ENCODE results near the gene KCTD10.

- TF ChIP-seq, protein P1, sequence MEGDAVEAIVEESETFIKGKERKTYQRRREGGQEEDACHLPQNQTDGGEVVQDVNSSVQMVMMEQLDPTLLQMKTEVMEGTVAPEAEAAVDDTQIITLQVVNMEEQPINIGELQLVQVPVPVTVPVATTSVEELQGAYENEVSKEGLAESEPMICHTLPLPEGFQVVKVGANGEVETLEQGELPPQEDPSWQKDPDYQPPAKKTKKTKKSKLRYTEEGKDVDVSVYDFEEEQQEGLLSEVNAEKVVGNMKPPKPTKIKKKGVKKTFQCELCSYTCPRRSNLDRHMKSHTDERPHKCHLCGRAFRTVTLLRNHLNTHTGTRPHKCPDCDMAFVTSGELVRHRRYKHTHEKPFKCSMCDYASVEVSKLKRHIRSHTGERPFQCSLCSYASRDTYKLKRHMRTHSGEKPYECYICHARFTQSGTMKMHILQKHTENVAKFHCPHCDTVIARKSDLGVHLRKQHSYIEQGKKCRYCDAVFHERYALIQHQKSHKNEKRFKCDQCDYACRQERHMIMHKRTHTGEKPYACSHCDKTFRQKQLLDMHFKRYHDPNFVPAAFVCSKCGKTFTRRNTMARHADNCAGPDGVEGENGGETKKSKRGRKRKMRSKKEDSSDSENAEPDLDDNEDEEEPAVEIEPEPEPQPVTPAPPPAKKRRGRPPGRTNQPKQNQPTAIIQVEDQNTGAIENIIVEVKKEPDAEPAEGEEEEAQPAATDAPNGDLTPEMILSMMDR (IDR thresholded peaks at IDR 0.05), result no peak
- TF ChIP-seq POLR2A (IDR thresholded peaks at IDR 0.05) (no peak), POLR2AphosphoS5 (IDR thresholded peaks at IDR 0.05) (no peak), EP300 (IDR thresholded peaks at IDR 0.05) (no peak)
Observed at GRCh38 chr12:109495012-109495411, 17.9 kb upstream of the KCTD10 start.
